Fibroblast of lung (primary cell): ENCODE results near the gene CDC37. TPM values are rescaled to one million over a fixed set of nuclear protein-coding genes. Genes with fewer than 3 reads are reported as not detected.
A peak's percentile ranks its signal among the peaks of the same experiment; 100 is the strongest.
"Not testable (repeated sequence)": the region's sequence is repeated elsewhere in the genome, so short reads cannot be mapped to it uniquely, and the experiment has no call there.

Experiments used
- DNase-seq, 2 donors: peaks; one replicate each; pipeline versions ENCODE4 v3.0.0 to v3.0.0-alpha.2; 2010; ENCODE audit warnings: low read depth in 2 of 2
- H2AFZ ChIP-seq: 2 replicates; pipeline ENCODE4 v1.5.1; 2012; ENCODE audit warnings: low read length, control low read depth, inconsistent platforms
- H3K27ac ChIP-seq: 2 replicates; pipeline ENCODE4 v1.5.1; 2011; ENCODE audit warnings: low read length, control low read depth; ENCODE audit not compliant: insufficient read depth
- H3K27me3 ChIP-seq: 2 replicates; pipeline ENCODE4 v1.5.1; 2011; ENCODE audit warnings: mild to moderate bottlenecking, low read length; ENCODE audit not compliant: control insufficient read depth, insufficient read depth
- H3K36me3 ChIP-seq: 2 replicates; pipeline ENCODE4 v1.5.1; 2011; ENCODE audit warnings: low read length; ENCODE audit not compliant: control insufficient read depth, insufficient read depth
- H3K4me1 ChIP-seq: 2 replicates; pipeline ENCODE4 v1.5.1; 2011; ENCODE audit warnings: low read length; ENCODE audit not compliant: control insufficient read depth, insufficient read depth; ENCODE audit errors: extremely low read depth
- H3K4me2 ChIP-seq: 2 replicates; pipeline ENCODE4 v1.5.1; 2011; ENCODE audit warnings: low read length, control low read depth; ENCODE audit not compliant: insufficient read depth; ENCODE audit errors: extremely low read depth
- H3K4me3 ChIP-seq, 4 experiments: fragments of 200-600 bp in 1 of 4; sonication (generic) in 1 of 4; replicated peaks in 1 of 4; 2 replicates each; pipeline ENCODE4 v1.5.1; 2011 to 2016; ENCODE audit warnings: low read length in 4 of 4, low read depth in 3 of 4, mild to moderate bottlenecking in 3 of 4, control low read depth in 2 of 4, inconsistent platforms in 1 of 4, mixed read lengths in 1 of 4; ENCODE audit not compliant: insufficient read depth in 1 of 4; ENCODE audit errors: control extremely low read depth in 1 of 4
- H3K79me2 ChIP-seq: 2 replicates; pipeline ENCODE4 v1.5.1; 2012; ENCODE audit warnings: mild to moderate bottlenecking, low read length, inconsistent platforms; ENCODE audit not compliant: control insufficient read depth, insufficient read depth
- H3K9ac ChIP-seq: 2 replicates; pipeline ENCODE4 v1.5.1; 2011; ENCODE audit warnings: mild to moderate bottlenecking, low read length, control low read depth; ENCODE audit not compliant: insufficient read depth
- H3K9me3 ChIP-seq: 2 replicates; pipeline ENCODE4 v1.5.1; 2012; ENCODE audit warnings: low read depth, low read length; ENCODE audit not compliant: control insufficient read depth, insufficient read depth
- H4K20me1 ChIP-seq: 2 replicates; pipeline ENCODE4 v1.5.1; 2011; ENCODE audit warnings: low read length; ENCODE audit not compliant: control insufficient read depth, insufficient read depth; ENCODE audit errors: extremely low read depth
- CTCF ChIP-seq, 2 donors: IDR thresholded peaks in 1 of 2; conservative IDR thresholded peaks in 1 of 2; 1 replicate in 1 of 2; 2 replicates in 1 of 2; pipeline ENCODE4 v1.5.1; 2011 to 2012; ENCODE audit warnings: low read length in 2 of 2, control low read depth in 1 of 2, inconsistent platforms in 1 of 2, low read depth in 1 of 2, mild to moderate bottlenecking in 1 of 2
- EZH2 ChIP-seq: IDR thresholded peaks from 2 replicates; pipeline ENCODE4 v1.5.1; 2012; ENCODE audit warnings: low read length, control low read depth, mild to moderate bottlenecking; ENCODE audit errors: missing control alignments
- polyA plus RNA-seq, 2 donors: library from polyadenylated mRNA; depleted of rRNA in 1 of 2; stranded (reverse) in 1 of 2; unstranded in 1 of 2; fragments of >200 nt; gene quantifications; 2 replicates each; pipeline ENCODE4 v1.2.1, GENCODE V29; 2011 to 2012; ENCODE audit warnings: missing spikeins in 1 of 2
- total RNA-seq: library from RNA; depleted of rRNA; stranded (reverse); fragments of >200 nt; gene quantifications from 2 replicates; pipeline ENCODE4 v1.2.1, GENCODE V29; 2014

CDC37 gene
- total and polyA plus RNA-seq, 2 donors (not counting 1 experiment from before 2014, with no cell fraction given), result 129 to 266 TPM

GRCh38 chr19:10379880-10380312, 23.4 kb downstream of the CDC37 start:
- H3K9me3 ChIP-seq, result no peaks in the 10 kb centered on the region
- peak overlapping the region; percentile 42 for H3K4me2 ChIP-seq
- H3K79me2 ChIP-seq, result peaks cover 9% of the 10 kb centered on the region
- peak overlapping the region; percentile 69 for H3K27ac ChIP-seq
- peaks cover 6% of the 10 kb centered on the region for H3K36me3 ChIP-seq
- H3K27me3 ChIP-seq, result no peaks in the 10 kb centered on the region
- H3K4me1 ChIP-seq, result no peaks in the 10 kb centered on the region
- peak overlapping the region; percentile 83 to 98 (median 93) for H3K4me3 ChIP-seq
- no peak for TF ChIP-seq CTCF (conservative IDR thresholded peaks at IDR 0.05 in 1 of 2, IDR thresholded peaks at IDR 0.05 in 1 of 2; ENCODE audit: low read depth in 1 of 2, low read length in 2 of 2)
- no peak for TF ChIP-seq EZH2
- H2AFZ ChIP-seq, result peak overlapping the region; percentile 94
- DNase-seq, result no peak
- H4K20me1 ChIP-seq, result no peaks in the 10 kb centered on the region
- peak overlapping the region; percentile 79 for H3K9ac ChIP-seq

GRCh38 chr19:10378124-10378523, 25.2 kb downstream of the CDC37 start:
- no peaks in the 10 kb centered on the region for H3K9me3 ChIP-seq
- H3K4me2 ChIP-seq, result no peak overlapping the region
- H3K27ac ChIP-seq, result no peak overlapping the region
- no peak overlapping the region for H3K9ac ChIP-seq
- TF ChIP-seq CTCF (conservative IDR thresholded peaks at IDR 0.05 in 1 of 2, IDR thresholded peaks at IDR 0.05 in 1 of 2; ENCODE audit: low read depth in 1 of 2, low read length in 2 of 2) (no peak), EZH2 (no peak)
- H3K27me3 ChIP-seq, result no peaks in the 10 kb centered on the region
- no peaks in the 10 kb centered on the region for H3K4me1 ChIP-seq
- no peak overlapping the region for H3K4me3 ChIP-seq
- no peaks in the 10 kb centered on the region for H4K20me1 ChIP-seq
- no peak overlapping the region for H2AFZ ChIP-seq
- DNase-seq, result no peak
- H3K79me2 ChIP-seq, result peaks cover 9% of the 10 kb centered on the region
- H3K36me3 ChIP-seq, result peaks cover 6% of the 10 kb centered on the region

GRCh38 chr19:10377140-10377640, 26.2 kb downstream of the CDC37 start:
- H3K4me2 ChIP-seq, H3K9me3 ChIP-seq, H3K27me3 ChIP-seq, H3K79me2 ChIP-seq, H3K4me1 ChIP-seq, H3K9ac ChIP-seq, H4K20me1 ChIP-seq, H3K4me3 ChIP-seq, H2AFZ ChIP-seq, DNase-seq, H3K36me3 ChIP-seq, H3K27ac ChIP-seq: not testable (repeated sequence)
